ENCODE results near the gene KAZN. TPM values are rescaled to one million over a fixed set of nuclear protein-coding genes. Genes with fewer than 3 reads are reported as not detected.

Gene KAZN
- total and polyA plus RNA-seq, 12 donors, result 1.1 to 6.5 (median 1.9) TPM

GRCh38 chr1:14915356-14916054 lies 317.0 kb downstream of the KAZN start:
- H3K4me1 ChIP-seq, result no peaks in the 10 kb centered on the region
- H3K36me3 ChIP-seq, result no peaks in the 10 kb centered on the region
- ATAC-seq, result peak in 6 of 8 donors; percentile 52 to 73 (median 57)
- H3K9me3 ChIP-seq, result no peaks in the 10 kb centered on the region
- no peak overlapping the region for H3K4me3 ChIP-seq
- intact Hi-C loops (cut with DNase I), result loop anchor here in 3 of 10 donors (2.0 to 10.0 kb wide), 3 partner anchors 111 to 131 kb away; no protein-coding TSS in a partner anchor
- no peak overlapping the region for H3K27ac ChIP-seq
- TF ChIP-seq, protein P1, sequence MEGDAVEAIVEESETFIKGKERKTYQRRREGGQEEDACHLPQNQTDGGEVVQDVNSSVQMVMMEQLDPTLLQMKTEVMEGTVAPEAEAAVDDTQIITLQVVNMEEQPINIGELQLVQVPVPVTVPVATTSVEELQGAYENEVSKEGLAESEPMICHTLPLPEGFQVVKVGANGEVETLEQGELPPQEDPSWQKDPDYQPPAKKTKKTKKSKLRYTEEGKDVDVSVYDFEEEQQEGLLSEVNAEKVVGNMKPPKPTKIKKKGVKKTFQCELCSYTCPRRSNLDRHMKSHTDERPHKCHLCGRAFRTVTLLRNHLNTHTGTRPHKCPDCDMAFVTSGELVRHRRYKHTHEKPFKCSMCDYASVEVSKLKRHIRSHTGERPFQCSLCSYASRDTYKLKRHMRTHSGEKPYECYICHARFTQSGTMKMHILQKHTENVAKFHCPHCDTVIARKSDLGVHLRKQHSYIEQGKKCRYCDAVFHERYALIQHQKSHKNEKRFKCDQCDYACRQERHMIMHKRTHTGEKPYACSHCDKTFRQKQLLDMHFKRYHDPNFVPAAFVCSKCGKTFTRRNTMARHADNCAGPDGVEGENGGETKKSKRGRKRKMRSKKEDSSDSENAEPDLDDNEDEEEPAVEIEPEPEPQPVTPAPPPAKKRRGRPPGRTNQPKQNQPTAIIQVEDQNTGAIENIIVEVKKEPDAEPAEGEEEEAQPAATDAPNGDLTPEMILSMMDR (IDR thresholded peaks at IDR 0.05), result peak; percentile 83 to 96 (median 90)
- 42 to 49% methylated on average over 9 of the region's 9 CpGs for WGBS, 2 donors
- DNase-seq, result peak; percentile 41 to 42
- H3K27me3 ChIP-seq, result no peaks in the 10 kb centered on the region

- no peak overlapping the region for H3K27ac ChIP-seq
- ATAC-seq, result no peak
- DNase-seq, result no peak
- no peak overlapping the region for H3K4me3 ChIP-seq
- WGBS, 2 donors, result 97% methylated on average over 10 of the region's 10 CpGs
- H3K4me1 ChIP-seq, result peaks cover 0 to 9% (median 0%) of the 10 kb centered on the region in 9 donors
- no peaks in the 10 kb centered on the region for H3K9me3 ChIP-seq
- H3K27me3 ChIP-seq, result peaks cover 0 to 7% (median 0%) of the 10 kb centered on the region in 7 donors
- intact Hi-C loops (cut with DNase I), result loop anchor here in 2 of 10 donors (5.0 to 10.0 kb wide), 2 partner anchors 108 to 134 kb away; no protein-coding TSS in a partner anchor
- TF ChIP-seq, protein P1 (IDR thresholded peaks at IDR 0.05), result no peak
- H3K36me3 ChIP-seq, result no peaks in the 10 kb centered on the region
These were observed 320.8 kb downstream of the KAZN start for GRCh38 chr1:14919289-14919688.

GRCh38 chr1:14919751-14920150 lies 321.3 kb downstream of the KAZN start:
- Histone ChIP-seq H3K27me3 (peaks cover 0 to 10% (median 0%) of the 10 kb centered on the region in 7 donors), H3K4me1 (peaks cover 0 to 11% (median 2%) of the 10 kb centered on the region in 9 donors), H3K9me3 (no peaks in the 10 kb centered on the region), H3K4me3 (no peak overlapping the region), H3K27ac (no peak overlapping the region), H3K36me3 (no peaks in the 10 kb centered on the region)
- ATAC-seq (no peak), DNase-seq (no peak)
- TF ChIP-seq, protein P1 (IDR thresholded peaks at IDR 0.05), result no peak
- intact Hi-C loops (cut with DNase I), result loop anchor here in 3 of 10 donors (5.0 to 10.0 kb wide), 2 partner anchors 108 to 135 kb away; no protein-coding TSS in a partner anchor
- 67 to 76% methylated on average over 5 of the region's 5 CpGs for WGBS, 2 donors

GRCh38 chr1:14921057-14921456 lies 322.6 kb downstream of the KAZN start:
- TF ChIP-seq, protein P1 (IDR thresholded peaks at IDR 0.05), result no peak
- ATAC-seq (peak in 7 of 8 donors; percentile 28 to 66 (median 45)), DNase-seq (peak in 1 of 2 donors; percentile 52)
- Histone ChIP-seq H3K36me3 (no peaks in the 10 kb centered on the region), H3K4me3 (no peak overlapping the region), H3K9me3 (no peaks in the 10 kb centered on the region), H3K4me1 (peaks cover 8 to 25% (median 13%) of the 10 kb centered on the region in 9 donors), H3K27ac (no peak overlapping the region), H3K27me3 (peaks cover 0 to 23% (median 0%) of the 10 kb centered on the region in 7 donors)
- WGBS, 2 donors, result 40 to 53% methylated on average over 7 of the region's 7 CpGs
- intact Hi-C loops (cut with DNase I), result loop anchor here in 1 of 10 donors (5.0 kb wide), 1 partner anchor 106 kb away; no protein-coding TSS in a partner anchor
